GM12801 (cell line): ENCODE results near the gene SPATA25.

Experiments
- CTCF ChIP-seq: IDR thresholded peaks from one replicate; pipeline ENCODE4 v1.5.1; 2011; ENCODE audit warnings: control low read depth; ENCODE audit not compliant: insufficient read length; ENCODE audit errors: extremely low read depth

SPATA25 gene

GRCh38 chr20:45873409-45874103 lies 13.9 kb downstream of the SPATA25 start:
- TF ChIP-seq CTCF = no peak

GRCh38 chr20:45872626-45873025 lies 14.8 kb downstream of the SPATA25 start:
- TF ChIP-seq CTCF = no peak

GRCh38 chr20:45867819-45868176 lies 19.6 kb downstream of the SPATA25 start:
- no peak for TF ChIP-seq CTCF

- TF ChIP-seq CTCF = no peak
Measured at GRCh38 chr20:45867136-45867818, 20.1 kb downstream of the SPATA25 start.

GRCh38 chr20:45866454-45866853 lies 21.0 kb downstream of the SPATA25 start:
- no peak for TF ChIP-seq CTCF

GRCh38 chr20:45863543-45864470 lies 23.6 kb downstream of the SPATA25 start:
- TF ChIP-seq CTCF = no peak
